ENCODE results near the gene CDR2.

Gene CDR2

GRCh38 chr16:22342082-22342481, 32.3 kb downstream of the CDR2 start:
- CTCF ChIA-PET, result no interaction called here
- Histone ChIP-seq H3K4me1 (ENCODE audit: control insufficient read depth, insufficient read depth, low read length) (no peaks in the 10 kb centered on the region), H3K9me3 (ENCODE audit: control insufficient read depth, insufficient read depth, low read depth, low read length) (no peaks in the 10 kb centered on the region), H3K36me3 (ENCODE audit: control insufficient read depth in 2 of 2, insufficient read depth in 1 of 2, low read length in 2 of 2) (peaks cover 4 to 15% of the 10 kb centered on the region in 2 experiments; a peak in 2 of 3 replicates), H3K4me3 (ENCODE audit: low read depth, low read length) (no peak overlapping the region), H3K27ac (ENCODE audit: extremely low read depth, low read depth, low read length) (no peak overlapping the region)
- no peak for TF ChIP-seq ZSCAN16 (tag by site-specific recombination; IDR thresholded peaks at IDR 0.05)
- TF ChIP-seq ZSCAN23 (tag by site-specific recombination; IDR thresholded peaks at IDR 0.05), result no peak
- TF ChIP-seq ZNF707 (tag by site-specific recombination; IDR thresholded peaks at IDR 0.05), result no peak
- TF ChIP-seq SP2 (tag by site-specific recombination; IDR thresholded peaks at IDR 0.05), result no peak
- TF ChIP-seq ZNF354C (tag by site-specific recombination; IDR thresholded peaks at IDR 0.05; ENCODE audit: borderline replicate concordance, low read depth), result no peak
- no peak for TF ChIP-seq YY1 (tag by site-specific recombination; IDR thresholded peaks at IDR 0.05)
- no peak for TF ChIP-seq ZNF544 (tag by site-specific recombination; IDR thresholded peaks at IDR 0.05)
- TF ChIP-seq ZNF146 (tag by site-specific recombination; IDR thresholded peaks at IDR 0.05), result no peak
- no peak for TF ChIP-seq ZNF132 (tag by site-specific recombination; IDR thresholded peaks at IDR 0.05; ENCODE audit: borderline replicate concordance)
- no peak for TF ChIP-seq ZNF184 (tag by site-specific recombination; IDR thresholded peaks at IDR 0.05)
- no peak for TF ChIP-seq ZNF785 (tag by site-specific recombination; IDR thresholded peaks at IDR 0.05)
- no peak for TF ChIP-seq ELK4 (IDR thresholded peaks at IDR 0.05; ENCODE audit: borderline replicate concordance, low read depth, low read length)
- TF ChIP-seq HOXD13 (CRISPR knock-in tag; IDR thresholded peaks at IDR 0.05; ENCODE audit: borderline replicate concordance), result no peak
- no peak for TF ChIP-seq ZNF558 (tag by site-specific recombination; IDR thresholded peaks at IDR 0.05)
- no peak for TF ChIP-seq GLI2 (tag by site-specific recombination; IDR thresholded peaks at IDR 0.05; ENCODE audit: borderline replicate concordance, low read depth)
- TF ChIP-seq HIC1 (tag by site-specific recombination; IDR thresholded peaks at IDR 0.05), result no peak
- TF ChIP-seq PRDM6 (tag by site-specific recombination; IDR thresholded peaks at IDR 0.05), result no peak
- POLR2A ChIA-PET, result no interaction called here

- no peak overlapping the region for H3K27ac ChIP-seq (ENCODE audit: extremely low read depth, low read depth, low read length)
- H3K4me3 ChIP-seq (ENCODE audit: low read depth, low read length), result no peak overlapping the region
- CTCF ChIA-PET, result no interaction called here
- H3K36me3 ChIP-seq (ENCODE audit: control insufficient read depth in 2 of 2, insufficient read depth in 1 of 2, low read length in 2 of 2), result peaks cover 4 to 8% of the 10 kb centered on the region in 2 experiments; a peak in 2 of 3 replicates
- no peaks in the 10 kb centered on the region for H3K9me3 ChIP-seq (ENCODE audit: control insufficient read depth, insufficient read depth, low read depth, low read length)
- H3K4me1 ChIP-seq (ENCODE audit: control insufficient read depth, insufficient read depth, low read length), result no peaks in the 10 kb centered on the region
- POLR2A ChIA-PET, result no interaction called here
- TF ChIP-seq KLF7 (tag by site-specific recombination; IDR thresholded peaks at IDR 0.05; ENCODE audit: borderline replicate concordance) (no peak), ZBTB21 (tag by site-specific recombination; IDR thresholded peaks at IDR 0.05) (no peak), ZNF596 (tag by site-specific recombination; IDR thresholded peaks at IDR 0.05) (no peak), BCL11B (tag by site-specific recombination; IDR thresholded peaks at IDR 0.05; ENCODE audit: low read depth) (no peak), ZNF621 (tag by site-specific recombination; IDR thresholded peaks at IDR 0.05) (no peak), ZSCAN4 (tag by site-specific recombination; IDR thresholded peaks at IDR 0.05) (no peak), ZNF138 (tag by site-specific recombination; IDR thresholded peaks at IDR 0.05; ENCODE audit: borderline replicate concordance) (no peak), ZNF558 (tag by site-specific recombination; IDR thresholded peaks at IDR 0.05) (no peak), ZNF548 (tag by site-specific recombination; IDR thresholded peaks at IDR 0.05) (no peak), ZNF792 (tag by site-specific recombination; IDR thresholded peaks at IDR 0.05) (no peak), WT1 (tag by site-specific recombination; IDR thresholded peaks at IDR 0.05) (no peak), ZSCAN18 (tag by site-specific recombination; IDR thresholded peaks at IDR 0.05) (no peak), ZSCAN30 (tag by site-specific recombination; IDR thresholded peaks at IDR 0.05) (no peak), ZNF677 (tag by site-specific recombination; IDR thresholded peaks at IDR 0.05) (no peak), ZNF341 (tag by site-specific recombination; IDR thresholded peaks at IDR 0.05; ENCODE audit: low read depth) (no peak)
Measured at GRCh38 chr16:22340945-22341344, 33.5 kb downstream of the CDR2 start.
